ENCODE results near the gene TP53.

The TP53 gene

DNA sequence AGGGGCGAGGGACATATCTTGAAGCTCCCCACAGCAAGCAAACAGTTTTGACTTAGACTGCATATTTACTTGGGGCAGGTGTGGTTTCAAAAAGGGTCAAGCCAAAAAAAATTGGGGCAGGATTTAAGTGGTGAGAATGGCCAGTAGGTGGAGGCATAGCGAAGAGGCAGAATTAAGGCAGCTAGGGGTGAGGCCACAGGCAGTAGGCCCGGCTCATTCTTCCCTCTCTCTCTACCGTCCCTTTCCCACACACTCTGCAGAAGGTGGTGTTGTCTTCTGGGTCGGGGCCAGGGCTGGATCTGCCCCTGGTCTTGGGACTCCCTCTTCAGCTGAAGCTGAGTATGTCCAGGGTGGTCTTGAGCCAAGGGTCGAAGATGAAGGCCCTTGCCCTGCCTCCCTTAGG, 54.8 kb downstream of the TP53 start (continued):
- TF ChIP-seq, protein P1, sequence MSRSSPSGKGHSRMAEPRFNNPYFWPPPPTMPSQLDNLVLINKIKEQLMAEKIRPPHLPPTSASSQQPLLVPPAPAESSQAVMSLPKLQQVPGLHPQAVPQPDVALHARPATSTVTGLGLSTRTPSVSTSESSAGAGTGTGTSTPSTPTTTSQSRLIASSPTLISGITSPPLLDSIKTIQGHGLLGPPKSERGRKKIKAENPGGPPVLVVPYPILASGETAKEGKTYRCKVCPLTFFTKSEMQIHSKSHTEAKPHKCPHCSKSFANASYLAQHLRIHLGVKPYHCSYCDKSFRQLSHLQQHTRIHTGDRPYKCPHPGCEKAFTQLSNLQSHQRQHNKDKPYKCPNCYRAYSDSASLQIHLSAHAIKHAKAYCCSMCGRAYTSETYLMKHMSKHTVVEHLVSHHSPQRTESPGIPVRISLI (tag by site-specific recombination; IDR thresholded peaks at IDR 0.05), result peak; percentile 76
- TF ChIP-seq HOXA7 (CRISPR knock-in tag; IDR thresholded peaks at IDR 0.05; ENCODE audit: borderline replicate concordance) (no peak), ZNF473 (tag by site-specific recombination; IDR thresholded peaks at IDR 0.05) (no peak), ZNF2 (tag by site-specific recombination; IDR thresholded peaks at IDR 0.05) (peak; percentile 32; the same call in 1 of the 2 replicates), ZNF843 (tag by site-specific recombination; IDR thresholded peaks at IDR 0.05) (no peak), GLIS2 (tag by site-specific recombination; IDR thresholded peaks at IDR 0.05) (no peak), TCF7L2 (IDR thresholded peaks at IDR 0.05; ENCODE audit: borderline replicate concordance, low read depth, low read length) (no peak), ZBTB48 (tag by site-specific recombination; IDR thresholded peaks at IDR 0.05) (peak; percentile 67), ZNF140 (tag by site-specific recombination; IDR thresholded peaks at IDR 0.05) (no peak), ZBTB21 (tag by site-specific recombination; IDR thresholded peaks at IDR 0.05) (no peak), ZNF426 (tag by site-specific recombination; IDR thresholded peaks at IDR 0.05) (no peak), ZNF544 (tag by site-specific recombination; IDR thresholded peaks at IDR 0.05) (no peak), ZNF610 (tag by site-specific recombination; IDR thresholded peaks at IDR 0.05; ENCODE audit: borderline replicate concordance) (no peak), ZNF248 (tag by site-specific recombination; IDR thresholded peaks at IDR 0.05) (no peak), ZNF155 (tag by site-specific recombination; IDR thresholded peaks at IDR 0.05) (no peak), SETDB1 (IDR thresholded peaks at IDR 0.05; ENCODE audit: insufficient read length, low read length) (no peak), ZNF366 (tag by site-specific recombination; conservative IDR thresholded peaks at IDR 0.05) (peak; percentile 70), ZNF335 (tag by site-specific recombination; conservative IDR thresholded peaks at IDR 0.05) (peak; percentile 57), ZNF274 (IDR thresholded peaks at IDR 0.05; ENCODE audit: low read length) (no peak), ZNF274 (tag by site-specific recombination; IDR thresholded peaks at IDR 0.05; ENCODE audit: borderline replicate concordance) (no peak), SP7 (tag by site-specific recombination; IDR thresholded peaks at IDR 0.05) (0 out of 2 replicates have a peak, but pooled peaks have one; percentile 37)
- TF ChIP-seq, protein P2, sequence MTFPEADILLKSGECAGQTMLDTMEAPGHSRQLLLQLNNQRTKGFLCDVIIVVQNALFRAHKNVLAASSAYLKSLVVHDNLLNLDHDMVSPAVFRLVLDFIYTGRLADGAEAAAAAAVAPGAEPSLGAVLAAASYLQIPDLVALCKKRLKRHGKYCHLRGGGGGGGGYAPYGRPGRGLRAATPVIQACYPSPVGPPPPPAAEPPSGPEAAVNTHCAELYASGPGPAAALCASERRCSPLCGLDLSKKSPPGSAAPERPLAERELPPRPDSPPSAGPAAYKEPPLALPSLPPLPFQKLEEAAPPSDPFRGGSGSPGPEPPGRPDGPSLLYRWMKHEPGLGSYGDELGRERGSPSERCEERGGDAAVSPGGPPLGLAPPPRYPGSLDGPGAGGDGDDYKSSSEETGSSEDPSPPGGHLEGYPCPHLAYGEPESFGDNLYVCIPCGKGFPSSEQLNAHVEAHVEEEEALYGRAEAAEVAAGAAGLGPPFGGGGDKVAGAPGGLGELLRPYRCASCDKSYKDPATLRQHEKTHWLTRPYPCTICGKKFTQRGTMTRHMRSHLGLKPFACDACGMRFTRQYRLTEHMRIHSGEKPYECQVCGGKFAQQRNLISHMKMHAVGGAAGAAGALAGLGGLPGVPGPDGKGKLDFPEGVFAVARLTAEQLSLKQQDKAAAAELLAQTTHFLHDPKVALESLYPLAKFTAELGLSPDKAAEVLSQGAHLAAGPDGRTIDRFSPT (tag by site-specific recombination; IDR thresholded peaks at IDR 0.05), result no peak
- TF ChIP-seq, protein P3, sequence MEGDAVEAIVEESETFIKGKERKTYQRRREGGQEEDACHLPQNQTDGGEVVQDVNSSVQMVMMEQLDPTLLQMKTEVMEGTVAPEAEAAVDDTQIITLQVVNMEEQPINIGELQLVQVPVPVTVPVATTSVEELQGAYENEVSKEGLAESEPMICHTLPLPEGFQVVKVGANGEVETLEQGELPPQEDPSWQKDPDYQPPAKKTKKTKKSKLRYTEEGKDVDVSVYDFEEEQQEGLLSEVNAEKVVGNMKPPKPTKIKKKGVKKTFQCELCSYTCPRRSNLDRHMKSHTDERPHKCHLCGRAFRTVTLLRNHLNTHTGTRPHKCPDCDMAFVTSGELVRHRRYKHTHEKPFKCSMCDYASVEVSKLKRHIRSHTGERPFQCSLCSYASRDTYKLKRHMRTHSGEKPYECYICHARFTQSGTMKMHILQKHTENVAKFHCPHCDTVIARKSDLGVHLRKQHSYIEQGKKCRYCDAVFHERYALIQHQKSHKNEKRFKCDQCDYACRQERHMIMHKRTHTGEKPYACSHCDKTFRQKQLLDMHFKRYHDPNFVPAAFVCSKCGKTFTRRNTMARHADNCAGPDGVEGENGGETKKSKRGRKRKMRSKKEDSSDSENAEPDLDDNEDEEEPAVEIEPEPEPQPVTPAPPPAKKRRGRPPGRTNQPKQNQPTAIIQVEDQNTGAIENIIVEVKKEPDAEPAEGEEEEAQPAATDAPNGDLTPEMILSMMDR (tag by site-specific recombination; IDR thresholded peaks at IDR 0.05), result peak; percentile 91
- TF ChIP-seq, protein P4, sequence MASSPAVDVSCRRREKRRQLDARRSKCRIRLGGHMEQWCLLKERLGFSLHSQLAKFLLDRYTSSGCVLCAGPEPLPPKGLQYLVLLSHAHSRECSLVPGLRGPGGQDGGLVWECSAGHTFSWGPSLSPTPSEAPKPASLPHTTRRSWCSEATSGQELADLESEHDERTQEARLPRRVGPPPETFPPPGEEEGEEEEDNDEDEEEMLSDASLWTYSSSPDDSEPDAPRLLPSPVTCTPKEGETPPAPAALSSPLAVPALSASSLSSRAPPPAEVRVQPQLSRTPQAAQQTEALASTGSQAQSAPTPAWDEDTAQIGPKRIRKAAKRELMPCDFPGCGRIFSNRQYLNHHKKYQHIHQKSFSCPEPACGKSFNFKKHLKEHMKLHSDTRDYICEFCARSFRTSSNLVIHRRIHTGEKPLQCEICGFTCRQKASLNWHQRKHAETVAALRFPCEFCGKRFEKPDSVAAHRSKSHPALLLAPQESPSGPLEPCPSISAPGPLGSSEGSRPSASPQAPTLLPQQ (tag by site-specific recombination; IDR thresholded peaks at IDR 0.05), result peak; percentile 41; the same call in 1 of the 2 replicates
- TF ChIP-seq, protein P5, sequence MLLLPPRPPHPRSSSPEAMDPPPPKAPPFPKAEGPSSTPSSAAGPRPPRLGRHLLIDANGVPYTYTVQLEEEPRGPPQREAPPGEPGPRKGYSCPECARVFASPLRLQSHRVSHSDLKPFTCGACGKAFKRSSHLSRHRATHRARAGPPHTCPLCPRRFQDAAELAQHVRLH (tag by site-specific recombination; IDR thresholded peaks at IDR 0.05), result 0 out of 2 replicates have a peak, but pooled peaks have one; percentile 39
- TF ChIP-seq, protein P6, sequence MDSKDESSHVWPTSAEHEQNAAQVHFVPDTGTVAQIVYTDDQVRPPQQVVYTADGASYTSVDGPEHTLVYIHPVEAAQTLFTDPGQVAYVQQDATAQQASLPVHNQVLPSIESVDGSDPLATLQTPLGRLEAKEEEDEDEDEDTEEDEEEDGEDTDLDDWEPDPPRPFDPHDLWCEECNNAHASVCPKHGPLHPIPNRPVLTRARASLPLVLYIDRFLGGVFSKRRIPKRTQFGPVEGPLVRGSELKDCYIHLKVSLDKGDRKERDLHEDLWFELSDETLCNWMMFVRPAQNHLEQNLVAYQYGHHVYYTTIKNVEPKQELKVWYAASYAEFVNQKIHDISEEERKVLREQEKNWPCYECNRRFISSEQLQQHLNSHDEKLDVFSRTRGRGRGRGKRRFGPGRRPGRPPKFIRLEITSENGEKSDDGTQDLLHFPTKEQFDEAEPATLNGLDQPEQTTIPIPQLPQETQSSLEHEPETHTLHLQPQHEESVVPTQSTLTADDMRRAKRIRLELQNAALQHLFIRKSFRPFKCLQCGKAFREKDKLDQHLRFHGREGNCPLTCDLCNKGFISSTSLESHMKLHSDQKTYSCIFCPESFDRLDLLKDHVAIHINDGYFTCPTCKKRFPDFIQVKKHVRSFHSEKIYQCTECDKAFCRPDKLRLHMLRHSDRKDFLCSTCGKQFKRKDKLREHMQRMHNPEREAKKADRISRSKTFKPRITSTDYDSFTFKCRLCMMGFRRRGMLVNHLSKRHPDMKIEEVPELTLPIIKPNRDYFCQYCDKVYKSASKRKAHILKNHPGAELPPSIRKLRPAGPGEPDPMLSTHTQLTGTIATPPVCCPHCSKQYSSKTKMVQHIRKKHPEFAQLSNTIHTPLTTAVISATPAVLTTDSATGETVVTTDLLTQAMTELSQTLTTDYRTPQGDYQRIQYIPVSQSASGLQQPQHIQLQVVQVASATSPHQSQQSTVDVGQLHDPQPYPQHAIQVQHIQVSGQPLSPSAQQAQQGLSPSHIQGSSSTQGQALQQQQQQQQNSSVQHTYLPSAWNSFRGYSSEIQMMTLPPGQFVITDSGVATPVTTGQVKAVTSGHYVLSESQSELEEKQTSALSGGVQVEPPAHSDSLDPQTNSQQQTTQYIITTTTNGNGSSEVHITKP (tag by site-specific recombination; IDR thresholded peaks at IDR 0.05), result peak; percentile 59
- TF ChIP-seq, protein P7, sequence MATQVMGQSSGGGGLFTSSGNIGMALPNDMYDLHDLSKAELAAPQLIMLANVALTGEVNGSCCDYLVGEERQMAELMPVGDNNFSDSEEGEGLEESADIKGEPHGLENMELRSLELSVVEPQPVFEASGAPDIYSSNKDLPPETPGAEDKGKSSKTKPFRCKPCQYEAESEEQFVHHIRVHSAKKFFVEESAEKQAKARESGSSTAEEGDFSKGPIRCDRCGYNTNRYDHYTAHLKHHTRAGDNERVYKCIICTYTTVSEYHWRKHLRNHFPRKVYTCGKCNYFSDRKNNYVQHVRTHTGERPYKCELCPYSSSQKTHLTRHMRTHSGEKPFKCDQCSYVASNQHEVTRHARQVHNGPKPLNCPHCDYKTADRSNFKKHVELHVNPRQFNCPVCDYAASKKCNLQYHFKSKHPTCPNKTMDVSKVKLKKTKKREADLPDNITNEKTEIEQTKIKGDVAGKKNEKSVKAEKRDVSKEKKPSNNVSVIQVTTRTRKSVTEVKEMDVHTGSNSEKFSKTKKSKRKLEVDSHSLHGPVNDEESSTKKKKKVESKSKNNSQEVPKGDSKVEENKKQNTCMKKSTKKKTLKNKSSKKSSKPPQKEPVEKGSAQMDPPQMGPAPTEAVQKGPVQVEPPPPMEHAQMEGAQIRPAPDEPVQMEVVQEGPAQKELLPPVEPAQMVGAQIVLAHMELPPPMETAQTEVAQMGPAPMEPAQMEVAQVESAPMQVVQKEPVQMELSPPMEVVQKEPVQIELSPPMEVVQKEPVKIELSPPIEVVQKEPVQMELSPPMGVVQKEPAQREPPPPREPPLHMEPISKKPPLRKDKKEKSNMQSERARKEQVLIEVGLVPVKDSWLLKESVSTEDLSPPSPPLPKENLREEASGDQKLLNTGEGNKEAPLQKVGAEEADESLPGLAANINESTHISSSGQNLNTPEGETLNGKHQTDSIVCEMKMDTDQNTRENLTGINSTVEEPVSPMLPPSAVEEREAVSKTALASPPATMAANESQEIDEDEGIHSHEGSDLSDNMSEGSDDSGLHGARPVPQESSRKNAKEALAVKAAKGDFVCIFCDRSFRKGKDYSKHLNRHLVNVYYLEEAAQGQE (tag by site-specific recombination; IDR thresholded peaks at IDR 0.05), result no peak
